HG03060 (cell line): ENCODE results near the gene ANO2.

ENCODE experiments used
- ATAC-seq: cut with Tn5 transposase; IDR thresholded peaks from one replicate; pipeline ENCODE4 v1.9.1; 2021; ENCODE audit warnings: low read depth, moderate number of reproducible peaks; ENCODE audit not compliant: unreplicated experiment

The ANO2 gene

DNA sequence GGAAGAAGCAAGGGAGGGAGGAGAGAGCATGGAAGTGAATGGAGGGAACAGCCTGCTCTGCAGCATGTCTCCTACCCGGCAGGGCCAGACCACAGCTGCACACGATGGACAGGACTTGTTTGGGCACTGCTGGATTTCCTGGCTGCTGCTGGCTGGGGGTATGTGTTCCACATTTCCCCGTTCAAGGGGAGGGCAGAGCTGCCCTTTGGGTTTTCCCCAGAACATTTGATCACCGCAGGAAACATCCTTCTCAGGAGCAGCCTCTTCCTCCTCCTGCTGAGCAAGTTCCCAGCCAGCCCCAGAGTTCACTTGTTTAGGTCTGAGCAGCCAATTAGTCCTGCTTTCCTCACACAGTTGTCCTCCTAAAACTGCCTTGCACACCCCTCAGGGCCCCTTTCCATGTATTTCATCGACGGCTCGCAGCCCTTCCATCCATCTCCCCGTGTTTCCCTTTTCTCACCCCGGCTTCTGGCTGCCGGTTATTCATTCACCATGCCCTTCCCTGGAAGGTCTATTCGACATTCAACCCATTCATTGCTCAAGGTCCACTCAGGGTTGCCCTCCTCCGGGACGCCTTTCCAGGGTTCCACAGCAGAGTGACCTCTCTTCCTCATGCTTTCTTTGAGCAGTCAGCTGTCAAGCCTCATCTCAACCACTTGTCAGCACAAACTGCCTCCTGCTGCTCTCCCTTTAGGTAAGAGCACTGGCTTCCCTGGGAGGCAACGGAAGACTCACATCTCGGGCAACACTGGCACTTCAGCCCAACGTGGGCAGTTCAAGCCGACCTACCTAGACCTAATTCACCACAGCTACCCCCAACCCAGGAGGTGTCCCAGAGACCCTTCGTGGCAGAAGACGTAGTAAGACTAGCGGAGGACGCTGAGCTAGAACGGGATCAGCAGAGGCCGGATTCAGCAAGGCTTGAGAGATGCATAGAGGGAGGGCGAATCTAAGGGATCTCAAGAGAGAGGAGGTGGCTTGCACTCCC is 20.1 kb upstream of the ANO2 start:
- ATAC-seq = no peak

DNA sequence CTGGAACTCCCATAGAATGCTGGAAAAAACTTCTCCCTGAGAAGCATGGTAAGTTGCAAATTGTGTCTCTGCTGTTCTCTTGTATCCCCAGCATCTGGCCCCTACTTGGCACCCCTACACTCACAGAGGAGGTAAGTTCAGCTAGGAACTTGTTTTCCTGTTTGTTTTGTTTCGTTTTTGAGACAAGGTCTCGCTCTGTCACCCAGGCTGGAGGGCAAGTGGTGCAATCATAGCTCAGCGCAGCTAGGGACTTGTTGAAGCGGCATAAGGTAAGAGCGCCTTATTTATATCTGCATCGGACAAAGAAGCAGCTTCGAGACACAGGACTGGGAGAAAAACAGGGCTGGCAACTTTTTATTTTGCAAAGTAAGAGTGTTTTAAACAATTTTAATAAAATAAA is 18.5 kb upstream of the ANO2 start:
- ATAC-seq = no peak

DNA sequence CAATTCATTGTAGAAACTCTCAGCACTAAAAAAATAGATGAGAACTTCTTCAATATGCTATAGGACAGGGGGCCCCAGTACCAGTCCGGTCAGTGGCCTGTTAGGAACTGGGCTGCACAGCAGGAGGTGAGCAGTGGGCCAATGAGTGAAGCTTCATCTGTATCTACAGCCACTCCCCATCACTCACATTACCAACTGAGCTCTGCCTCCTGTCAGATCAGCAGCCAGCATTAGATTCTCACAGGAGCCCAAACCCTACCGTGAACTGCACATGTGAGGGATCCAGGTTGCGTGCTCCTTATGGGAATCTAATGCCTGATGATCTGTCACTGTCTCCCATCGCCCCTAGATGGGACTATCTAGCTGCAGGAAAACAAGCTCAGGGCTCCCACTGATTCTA is 15.7 kb upstream of the ANO2 start:
- ATAC-seq = no peak

DNA sequence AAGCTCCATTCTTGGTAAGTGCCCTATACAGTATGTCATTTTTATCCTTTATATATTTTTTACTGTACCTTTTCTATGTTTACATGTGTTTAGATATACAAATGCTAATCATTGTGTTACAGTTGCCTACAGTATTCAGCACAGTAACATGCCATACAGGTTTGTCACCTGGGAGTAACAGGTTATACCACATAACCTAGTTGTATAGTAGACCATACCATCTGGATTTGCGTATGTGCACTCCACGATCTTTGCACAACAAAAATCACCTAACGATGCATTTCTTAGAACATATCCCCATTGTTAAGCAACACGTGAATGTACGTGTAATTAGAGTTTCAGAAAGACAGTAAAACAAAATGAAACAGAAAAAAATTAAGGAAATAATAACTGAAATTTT is 11.9 kb upstream of the ANO2 start:
- ATAC-seq = no peak

DNA sequence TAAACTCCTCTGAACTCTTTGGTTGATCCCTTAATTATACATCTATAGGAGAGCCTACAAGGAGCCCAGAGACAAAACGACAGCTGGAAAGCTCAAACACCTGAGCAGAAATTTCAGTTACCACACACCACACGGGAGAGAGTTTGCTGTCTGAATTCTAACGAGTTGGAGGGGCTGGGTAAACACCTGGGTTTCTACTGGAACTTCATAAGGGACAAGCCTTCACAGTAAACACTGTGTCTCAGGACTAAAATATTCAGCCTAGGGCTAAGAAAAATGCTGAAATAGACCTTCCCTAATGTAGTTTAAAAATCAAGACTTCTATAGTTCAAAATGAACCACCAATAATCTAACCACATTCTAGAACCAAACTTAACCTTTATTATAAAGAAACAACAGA is 9.6 kb upstream of the ANO2 start:
- ATAC-seq = no peak

DNA sequence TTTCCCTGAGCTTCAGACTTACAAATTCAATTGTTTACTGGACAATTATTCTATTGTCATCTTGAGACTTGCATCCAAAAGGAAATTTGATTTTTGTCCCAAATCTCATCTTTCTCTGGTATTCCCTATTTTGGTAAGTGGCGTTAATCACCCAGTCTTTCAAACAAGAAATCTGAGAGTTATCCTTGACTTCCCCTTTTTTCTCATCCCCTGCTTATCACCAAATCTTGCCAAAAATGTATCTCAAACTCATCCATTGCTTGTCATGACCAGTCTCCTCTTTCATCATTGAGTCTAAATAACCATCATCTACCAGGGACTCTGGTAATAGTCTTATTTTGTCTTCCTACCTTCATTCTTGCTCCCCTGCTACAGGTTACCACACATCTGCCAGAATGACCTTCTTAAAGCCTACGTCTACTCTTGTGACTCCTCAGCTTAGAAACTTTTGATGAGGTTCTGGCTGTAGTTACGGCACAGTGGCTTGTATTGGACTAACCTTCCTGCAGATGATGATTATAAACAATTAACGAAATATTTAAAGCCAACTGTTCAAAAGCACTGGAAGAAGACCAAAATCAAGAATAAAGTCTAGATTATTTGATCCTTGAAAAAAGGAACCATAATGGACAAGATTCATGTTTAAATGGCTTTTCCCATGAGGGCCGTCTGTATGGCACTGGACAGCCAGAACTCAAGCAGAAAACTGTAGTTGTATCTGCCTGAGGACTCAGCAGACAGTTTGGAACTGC is 9.0 kb upstream of the ANO2 start:
- ATAC-seq = no peak

DNA sequence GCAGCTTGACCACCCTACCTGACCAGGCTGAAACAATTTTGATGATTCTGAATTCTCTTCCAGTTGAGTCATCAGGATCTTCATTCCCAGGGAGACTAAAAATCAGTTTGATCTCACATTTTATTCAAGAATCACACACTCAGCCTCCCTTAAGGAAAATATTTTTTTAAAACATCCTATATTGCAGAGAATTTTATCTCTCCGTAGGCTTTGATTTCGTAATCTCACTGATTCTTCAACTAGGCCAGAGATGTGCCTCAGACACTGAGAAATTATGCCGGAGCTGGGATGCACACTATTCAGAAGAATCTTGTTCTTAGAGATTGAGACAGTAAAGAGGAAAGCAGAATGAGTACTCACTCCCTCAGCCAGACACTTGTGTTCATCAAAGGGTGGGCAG is 7.0 kb upstream of the ANO2 start:
- no peak for ATAC-seq

DNA sequence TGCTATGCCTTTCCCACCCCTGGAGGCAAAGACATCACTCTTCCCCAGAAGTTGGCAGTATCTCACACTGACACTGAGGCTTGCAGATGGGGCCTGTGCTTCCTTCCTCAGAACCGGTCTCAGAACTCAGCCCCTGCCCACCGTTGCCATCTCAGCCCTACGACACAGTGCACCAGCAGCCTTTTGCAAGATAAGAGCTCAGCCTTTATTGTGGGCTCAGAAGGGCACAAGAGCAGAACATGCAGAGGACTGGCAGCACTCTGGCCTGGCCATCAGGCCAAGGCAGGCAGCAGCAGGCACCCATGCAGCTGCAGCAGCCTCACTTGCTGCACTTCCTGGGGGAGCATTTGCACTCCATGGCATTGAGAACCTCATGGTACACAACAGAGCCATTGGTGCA is 3.6 kb upstream of the ANO2 start:
- ATAC-seq = no peak

DNA sequence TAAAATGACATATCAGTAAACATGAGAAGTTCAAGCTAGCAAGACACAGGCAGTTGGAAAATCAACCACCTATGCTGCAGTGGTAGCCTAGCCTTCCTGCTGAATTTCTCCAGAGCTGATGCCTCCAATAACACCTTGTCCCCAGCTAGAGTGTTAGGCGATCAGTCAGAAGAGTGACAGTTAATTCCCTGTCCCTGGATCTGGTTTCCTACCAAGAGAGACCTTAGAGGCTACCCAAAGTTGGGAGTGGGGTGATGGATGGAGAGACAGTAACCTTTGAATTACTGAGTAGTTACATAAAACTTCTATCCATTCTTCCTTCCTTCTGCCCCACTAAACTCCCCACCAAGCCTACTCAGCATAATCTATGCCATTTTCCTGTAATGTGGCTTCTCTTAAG is 1.9 kb upstream of the ANO2 start:
- no peak for ATAC-seq

DNA sequence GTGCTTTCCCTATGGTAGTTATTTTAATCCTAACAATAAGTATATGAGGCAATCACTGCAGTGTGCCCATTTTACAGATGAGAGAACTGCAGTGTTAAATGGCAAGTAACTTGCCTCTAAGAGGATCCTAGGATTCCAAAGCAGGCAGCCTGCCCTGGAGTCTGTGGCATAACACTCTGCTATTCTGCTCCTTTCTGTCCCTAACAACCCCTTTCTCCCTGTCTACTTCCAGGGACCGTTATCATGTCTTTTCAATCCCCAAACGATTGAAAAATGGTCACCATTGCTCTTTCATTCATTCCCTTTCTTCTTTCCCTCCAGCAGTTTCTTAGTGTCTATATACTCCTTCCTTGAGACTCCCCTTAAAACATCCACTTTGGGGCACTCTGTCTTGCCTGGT is 1.3 kb upstream of the ANO2 start:
- ATAC-seq = no peak

DNA sequence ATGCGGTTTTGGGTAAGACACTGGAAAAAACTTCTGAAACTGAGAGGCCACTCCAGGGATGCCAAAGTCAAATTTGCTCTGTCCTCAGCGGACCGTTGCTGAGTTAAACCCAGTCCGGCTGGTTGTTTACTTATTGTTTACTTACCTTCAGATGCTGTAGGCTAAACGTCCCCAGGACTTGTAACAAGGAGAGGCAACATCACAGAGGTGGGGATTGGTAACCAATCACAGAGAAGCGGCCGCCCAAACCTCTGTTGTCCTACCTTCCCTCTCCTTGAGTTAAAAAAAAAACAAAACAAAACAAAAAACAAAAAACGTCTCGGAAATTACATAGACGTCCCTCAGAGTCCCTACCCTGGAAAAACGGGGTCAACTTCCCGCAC is 380 bp downstream of the ANO2 start:
- ATAC-seq = no peak

DNA sequence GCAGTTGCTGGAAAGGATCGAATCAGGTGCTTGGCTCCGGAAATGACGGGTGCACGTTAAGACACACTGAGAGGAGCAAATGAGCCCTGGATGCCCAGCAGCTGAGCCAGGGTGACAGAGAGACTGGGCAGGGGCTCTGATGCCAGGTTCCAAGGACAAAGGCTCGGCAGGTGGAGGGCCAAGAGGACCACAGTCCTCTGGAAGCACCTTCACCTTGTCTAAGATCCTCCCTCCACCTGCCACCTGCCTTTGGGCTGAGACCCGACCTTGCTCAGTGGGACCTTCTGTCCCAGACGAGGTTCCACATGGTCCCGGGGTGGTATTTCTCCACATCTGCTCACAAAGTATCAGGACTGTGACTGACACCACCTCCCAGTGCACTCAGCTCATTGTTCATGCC is 1.0 kb downstream of the ANO2 start:
- no peak for ATAC-seq

DNA sequence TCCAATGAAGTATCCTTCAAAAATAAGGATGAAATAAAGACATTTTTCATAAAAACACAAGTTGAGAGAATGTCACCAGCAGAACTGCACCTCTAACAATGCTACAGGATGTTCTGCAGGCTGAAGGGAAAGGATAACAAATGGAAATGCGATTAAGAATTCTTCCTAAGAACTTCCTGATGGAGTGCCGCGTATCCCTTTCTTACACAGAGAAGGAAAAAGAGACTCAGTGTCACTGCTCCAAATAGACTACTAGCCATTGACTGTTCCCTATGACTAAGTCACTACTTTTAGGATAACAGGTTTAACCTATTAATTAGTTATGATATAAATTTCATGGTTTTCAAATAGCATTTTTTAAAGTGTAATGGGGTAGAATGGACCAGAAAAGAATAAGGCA is 3.2 kb downstream of the ANO2 start:
- ATAC-seq = no peak

DNA sequence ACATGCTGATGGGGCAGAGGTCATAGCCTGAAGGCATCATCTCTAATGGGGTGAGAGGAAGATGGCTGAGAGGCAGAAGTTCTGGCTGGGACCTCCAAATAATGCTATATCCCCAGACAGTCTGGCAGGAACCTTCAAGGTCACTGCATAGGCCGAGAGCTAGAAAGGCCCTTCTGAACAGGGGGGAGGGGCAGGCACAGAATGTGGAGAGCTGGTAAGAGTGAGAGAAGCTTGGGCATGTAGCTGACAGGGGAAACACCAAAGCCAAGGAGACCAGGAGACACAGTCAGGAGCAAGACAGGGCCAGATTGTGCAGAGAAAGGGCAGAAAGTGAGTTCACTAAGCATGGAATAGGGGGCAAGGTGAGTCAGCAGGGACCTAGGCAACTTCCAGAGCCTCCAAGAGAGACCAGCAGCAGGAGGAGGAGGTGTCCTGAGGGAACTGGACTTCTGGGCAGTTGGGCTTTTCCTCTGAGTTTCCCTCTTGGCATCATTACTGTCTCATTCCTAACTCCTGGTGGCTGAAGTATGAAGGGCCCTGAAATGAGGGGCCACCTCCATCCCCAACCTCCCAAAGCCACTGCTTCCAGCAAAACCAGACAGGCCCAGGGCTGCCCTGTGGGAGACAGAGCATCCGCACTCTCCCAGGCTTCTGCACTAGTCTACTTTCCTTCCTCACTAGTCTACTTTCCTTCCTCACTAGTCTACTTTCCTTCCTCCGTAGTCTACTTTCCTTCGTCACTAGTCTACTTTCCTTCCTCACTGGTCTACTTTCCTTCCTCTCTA is 17.1 kb downstream of the ANO2 start:
- no peak for ATAC-seq

DNA sequence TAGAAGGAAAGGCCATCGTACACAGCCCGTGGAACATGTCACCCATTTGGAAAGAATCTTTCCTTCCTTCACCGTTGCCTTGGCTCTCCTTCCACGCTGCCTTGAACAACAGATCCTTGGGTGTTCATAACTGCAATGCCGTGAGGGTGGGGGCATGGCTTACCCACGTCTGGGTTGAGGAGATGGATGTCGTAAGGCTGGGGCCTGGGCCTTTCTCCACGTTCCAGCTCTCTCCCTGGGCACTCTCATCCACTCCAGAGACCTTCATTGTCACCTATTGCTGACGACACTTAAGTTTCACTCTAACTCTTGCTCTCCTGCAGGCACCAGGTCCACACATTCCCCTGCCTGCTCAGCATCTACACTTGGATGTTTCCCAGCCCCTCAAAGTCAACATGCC is 19.4 kb downstream of the ANO2 start:
- no peak for ATAC-seq

DNA sequence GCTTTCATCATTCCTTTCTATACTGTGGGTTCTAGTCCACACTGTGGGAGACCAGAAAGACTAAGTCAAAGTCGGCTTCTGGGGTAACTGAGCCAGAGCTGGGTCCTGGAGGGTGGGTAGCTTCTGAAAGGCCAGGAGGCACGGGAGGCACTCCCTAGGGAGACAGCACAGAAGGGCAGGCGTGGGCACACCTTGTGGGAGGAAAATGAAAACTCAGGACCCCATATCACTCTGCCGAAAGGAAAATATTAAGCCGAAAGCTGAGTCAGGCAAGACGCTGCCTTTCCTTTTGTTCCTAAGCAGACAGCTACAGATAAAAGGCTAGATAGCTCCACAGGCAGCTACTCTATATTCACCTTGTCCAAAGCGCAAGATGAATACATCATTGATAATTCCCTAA is 20.7 kb downstream of the ANO2 start:
- ATAC-seq = no peak

DNA sequence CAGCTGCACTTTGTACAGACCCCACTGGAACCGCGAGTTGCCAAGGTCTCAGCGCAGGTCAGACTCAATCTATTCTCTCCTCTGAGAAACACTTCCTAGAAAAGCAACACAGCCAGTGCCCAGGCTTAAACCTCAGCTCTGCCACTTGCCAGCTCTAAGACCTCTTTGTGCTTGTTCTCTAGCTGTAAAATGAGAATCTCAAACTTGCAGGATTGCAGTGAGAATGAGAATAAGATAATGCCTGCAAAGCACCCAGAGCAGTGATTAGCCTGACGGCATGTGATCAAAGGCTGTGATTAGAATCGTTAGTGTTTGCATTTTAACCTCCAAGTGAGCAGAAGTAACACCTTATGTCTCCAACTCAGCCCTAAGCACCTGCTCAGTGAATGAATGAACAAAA is 21.3 kb downstream of the ANO2 start:
- no peak for ATAC-seq

DNA sequence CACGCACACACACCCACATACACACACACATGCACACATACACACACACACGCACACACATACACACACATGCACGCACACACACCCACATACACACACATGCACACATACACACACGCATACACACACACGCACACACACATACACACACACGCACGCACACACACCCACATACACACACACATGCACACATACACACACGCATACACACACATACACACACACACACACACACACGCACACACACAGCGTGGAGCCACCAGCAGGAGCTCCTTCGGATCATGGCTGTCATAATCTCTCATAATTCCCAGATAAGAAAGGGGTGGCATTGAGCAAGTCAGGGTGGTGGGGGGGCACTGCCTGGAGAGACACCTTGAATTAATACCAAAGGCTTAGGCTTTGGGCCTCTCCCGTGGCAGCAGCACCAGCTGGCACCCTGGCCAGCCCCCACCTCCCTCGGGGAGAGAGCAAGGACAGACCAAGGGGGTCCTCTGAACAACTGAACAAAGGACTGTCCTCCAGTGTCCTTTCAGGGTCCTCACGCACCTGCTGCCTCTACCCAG is 21.9 kb downstream of the ANO2 start:
- ATAC-seq = no peak

DNA sequence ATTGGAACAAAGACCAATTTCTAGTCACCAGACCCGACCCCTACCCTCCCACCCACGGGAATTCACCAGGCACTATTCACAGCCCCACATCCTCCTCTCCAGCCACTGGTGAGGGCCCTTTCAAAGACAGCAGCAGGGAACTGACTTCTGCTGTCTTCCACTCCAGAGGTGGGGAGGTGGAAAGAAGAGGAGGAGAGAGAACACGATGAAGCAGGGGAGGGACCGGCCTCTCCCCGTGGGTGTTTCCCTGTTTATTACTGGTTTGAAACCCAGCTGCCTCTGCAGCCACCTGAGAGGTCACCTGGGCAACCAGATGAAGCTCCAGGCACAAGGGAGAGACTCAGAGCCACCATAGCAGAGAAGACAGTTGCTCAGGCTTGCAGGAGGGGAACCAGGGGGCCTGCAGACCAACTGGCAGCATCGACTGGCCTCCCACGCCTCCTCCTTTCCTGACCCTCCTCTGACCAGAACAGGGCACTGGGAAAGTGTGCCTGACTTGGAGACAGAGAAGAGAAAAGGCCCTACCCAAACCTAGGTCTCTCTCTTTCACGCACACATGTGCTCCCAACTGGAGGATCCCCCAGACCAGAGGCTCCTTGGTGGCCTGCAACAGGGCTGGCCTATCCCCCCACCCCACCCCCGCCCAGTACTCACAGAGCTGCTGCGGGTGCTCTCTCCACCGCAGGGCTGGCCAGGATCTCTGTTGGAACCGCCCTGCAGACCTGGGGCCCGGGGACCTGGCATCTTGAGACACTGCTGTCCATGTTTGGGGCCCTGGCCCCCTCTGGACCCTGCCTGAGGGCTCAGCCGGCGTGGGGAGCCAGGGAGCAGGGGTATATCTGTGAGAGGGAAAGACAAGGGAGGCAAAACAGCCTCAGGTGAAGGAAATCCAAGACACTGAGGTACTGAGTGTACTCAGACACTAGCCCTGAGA is 22.8 kb downstream of the ANO2 start:
- no peak for ATAC-seq
